ENCODE data around the gene PPP3R2.

DNA sequence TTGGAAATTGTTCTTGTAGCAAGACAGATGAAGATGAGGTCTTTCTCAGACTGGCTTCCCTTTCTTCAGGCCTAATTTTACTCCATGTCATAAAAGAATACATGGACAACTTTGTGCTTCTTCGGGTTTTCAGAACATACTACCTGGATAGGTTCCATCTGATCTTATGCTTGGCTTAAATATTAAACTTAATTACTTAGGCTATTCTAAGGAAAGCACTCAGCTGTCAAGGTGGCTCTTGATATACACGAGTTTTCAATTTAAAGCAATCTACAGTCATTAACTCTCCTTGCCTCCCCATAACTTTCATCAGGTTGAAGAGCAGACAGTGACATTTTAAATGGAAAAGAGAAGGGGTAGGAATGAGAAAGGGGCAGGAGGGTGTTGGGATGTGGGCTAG lies 9.5 kb upstream of the PPP3R2 start:
- TF ChIP-seq, protein P1, sequence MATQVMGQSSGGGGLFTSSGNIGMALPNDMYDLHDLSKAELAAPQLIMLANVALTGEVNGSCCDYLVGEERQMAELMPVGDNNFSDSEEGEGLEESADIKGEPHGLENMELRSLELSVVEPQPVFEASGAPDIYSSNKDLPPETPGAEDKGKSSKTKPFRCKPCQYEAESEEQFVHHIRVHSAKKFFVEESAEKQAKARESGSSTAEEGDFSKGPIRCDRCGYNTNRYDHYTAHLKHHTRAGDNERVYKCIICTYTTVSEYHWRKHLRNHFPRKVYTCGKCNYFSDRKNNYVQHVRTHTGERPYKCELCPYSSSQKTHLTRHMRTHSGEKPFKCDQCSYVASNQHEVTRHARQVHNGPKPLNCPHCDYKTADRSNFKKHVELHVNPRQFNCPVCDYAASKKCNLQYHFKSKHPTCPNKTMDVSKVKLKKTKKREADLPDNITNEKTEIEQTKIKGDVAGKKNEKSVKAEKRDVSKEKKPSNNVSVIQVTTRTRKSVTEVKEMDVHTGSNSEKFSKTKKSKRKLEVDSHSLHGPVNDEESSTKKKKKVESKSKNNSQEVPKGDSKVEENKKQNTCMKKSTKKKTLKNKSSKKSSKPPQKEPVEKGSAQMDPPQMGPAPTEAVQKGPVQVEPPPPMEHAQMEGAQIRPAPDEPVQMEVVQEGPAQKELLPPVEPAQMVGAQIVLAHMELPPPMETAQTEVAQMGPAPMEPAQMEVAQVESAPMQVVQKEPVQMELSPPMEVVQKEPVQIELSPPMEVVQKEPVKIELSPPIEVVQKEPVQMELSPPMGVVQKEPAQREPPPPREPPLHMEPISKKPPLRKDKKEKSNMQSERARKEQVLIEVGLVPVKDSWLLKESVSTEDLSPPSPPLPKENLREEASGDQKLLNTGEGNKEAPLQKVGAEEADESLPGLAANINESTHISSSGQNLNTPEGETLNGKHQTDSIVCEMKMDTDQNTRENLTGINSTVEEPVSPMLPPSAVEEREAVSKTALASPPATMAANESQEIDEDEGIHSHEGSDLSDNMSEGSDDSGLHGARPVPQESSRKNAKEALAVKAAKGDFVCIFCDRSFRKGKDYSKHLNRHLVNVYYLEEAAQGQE (IDR thresholded peaks at IDR 0.05; ENCODE audit: unreplicated experiment) = no peak
- TF ChIP-seq, protein P2, sequence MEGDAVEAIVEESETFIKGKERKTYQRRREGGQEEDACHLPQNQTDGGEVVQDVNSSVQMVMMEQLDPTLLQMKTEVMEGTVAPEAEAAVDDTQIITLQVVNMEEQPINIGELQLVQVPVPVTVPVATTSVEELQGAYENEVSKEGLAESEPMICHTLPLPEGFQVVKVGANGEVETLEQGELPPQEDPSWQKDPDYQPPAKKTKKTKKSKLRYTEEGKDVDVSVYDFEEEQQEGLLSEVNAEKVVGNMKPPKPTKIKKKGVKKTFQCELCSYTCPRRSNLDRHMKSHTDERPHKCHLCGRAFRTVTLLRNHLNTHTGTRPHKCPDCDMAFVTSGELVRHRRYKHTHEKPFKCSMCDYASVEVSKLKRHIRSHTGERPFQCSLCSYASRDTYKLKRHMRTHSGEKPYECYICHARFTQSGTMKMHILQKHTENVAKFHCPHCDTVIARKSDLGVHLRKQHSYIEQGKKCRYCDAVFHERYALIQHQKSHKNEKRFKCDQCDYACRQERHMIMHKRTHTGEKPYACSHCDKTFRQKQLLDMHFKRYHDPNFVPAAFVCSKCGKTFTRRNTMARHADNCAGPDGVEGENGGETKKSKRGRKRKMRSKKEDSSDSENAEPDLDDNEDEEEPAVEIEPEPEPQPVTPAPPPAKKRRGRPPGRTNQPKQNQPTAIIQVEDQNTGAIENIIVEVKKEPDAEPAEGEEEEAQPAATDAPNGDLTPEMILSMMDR (conservative IDR thresholded peaks at IDR 0.05; ENCODE audit: low read depth in 2 of 2) = no peak
- TF ChIP-seq EZH2phosphoT487 (IDR thresholded peaks at IDR 0.05; ENCODE audit: unreplicated experiment) (no peak), EZH2 (IDR thresholded peaks at IDR 0.05; ENCODE audit: low read depth, unreplicated experiment) (no peak), ETS1 (IDR thresholded peaks at IDR 0.05) (no peak), POLR2AphosphoS5 (IDR thresholded peaks at IDR 0.05; ENCODE audit: low read depth) (no peak), CREB1 (CRISPR knock-in tag; IDR thresholded peaks at IDR 0.05; ENCODE audit: low read depth) (no peak), ZNF114 (CRISPR knock-in tag; IDR thresholded peaks at IDR 0.05) (no peak), STAT1 (IDR thresholded peaks at IDR 0.05; ENCODE audit: unreplicated experiment) (no peak), ZNF331 (CRISPR knock-in tag; IDR thresholded peaks at IDR 0.05; ENCODE audit: low read depth) (no peak), JUNB (IDR thresholded peaks at IDR 0.05; ENCODE audit: unreplicated experiment) (no peak), NANOG (IDR thresholded peaks at IDR 0.05; ENCODE audit: borderline replicate concordance) (no peak), ZNF462 (CRISPR knock-in tag; IDR thresholded peaks at IDR 0.05) (no peak)
